Ovary (tissue), 9 donors: ENCODE measurements around the gene TSEN34. TPM values are rescaled to one million over a fixed set of nuclear protein-coding genes. Genes with fewer than 3 reads are reported as not detected.
"Not testable (repeated sequence)": the region's sequence is repeated elsewhere in the genome, so short reads cannot be mapped to it uniquely, and the experiment has no call there.

ENCODE experiments used
- DNase-seq, 5 donors: peaks; one replicate each; pipeline ENCODE4 v3.0.0-alpha.2; 2019 to 2020
- H3K27ac ChIP-seq, 2 donors: fragments of 200-600 bp; one replicate each; pipeline versions ENCODE4 v1.5.1 to v1.8.0; 2019 to 2022
- H3K27me3 ChIP-seq: fragments of 200-600 bp; one replicate; pipeline ENCODE4 v1.8.0; 2022
- H3K36me3 ChIP-seq: fragments of 200-600 bp; sonication (generic); one replicate; pipeline ENCODE4 v1.5.1; 2019
- H3K4me1 ChIP-seq: one replicate; pipeline ENCODE4 v1.8.1; 2013; ENCODE audit warnings: mild to moderate bottlenecking, moderate library complexity; ENCODE audit not compliant: insufficient read depth
- H3K4me3 ChIP-seq: fragments of 200-600 bp; sonication (generic); one replicate; pipeline ENCODE4 v1.5.1; 2017
- H3K9me3 ChIP-seq, 2 donors: fragments of 200-600 bp in 1 of 2; sonication (generic) in 1 of 2; one replicate each; pipeline versions ENCODE4 v1.5.1 to v1.8.1; 2013 to 2019; ENCODE audit warnings: mild to moderate bottlenecking in 1 of 2, moderate library complexity in 1 of 2
- WGBS, 3 donors: extraction: QIAGEN DNeasy Blood & Tissue Kit in 1 of 3; methylation state at CpG; one replicate each; pipeline versions ENCODE4 v1.1.5 to v1.1.7; 2013 to 2017; 5-methylcytosine and 5-hydroxymethylcytosine counted together
- intact Hi-C, 4 donors: fragments of 100-400 bp; cut with DNase I; formaldehyde crosslinking; loops; one replicate each; pipeline versions ENCODE4 v1.11.0 to v1.15.1; 2022 to 2023
- polyA plus RNA-seq, 2 donors: library from polyadenylated mRNA; stranded (reverse); fragments of 200-250 nt in 1 of 2; fragments of 350-450 nt in 1 of 2; fragmentation: Illumina TruSeq in 1 of 2; extraction: RNeasy Lipid Tissue Mini Kit (QIAGEN cat#74804) in 1 of 2; gene quantifications; one replicate each; pipeline ENCODE4 v1.2.3, GENCODE V29; 2013 to 2014
- total RNA-seq, 7 donors: library from RNA; depleted of rRNA in 2 of 7; stranded (reverse); fragments of >200 nt in 2 of 7; fragmentation: NEBNext Ultra II Directional in 3 of 7; extraction: Animal tissue kit (Norgen Biotek cat#: 25700) in 3 of 7; gene quantifications; one replicate each; pipeline versions ENCODE4 v1.1.0 to v1.2.4, GENCODE V29; 2016 to 2023
- donor health status: DM: no; HTN: no; CAD: no; lungs with moderate emphysema.
- donor health status: DM: no; HTN: no; CAD: no.
- donor health status: Bipolar disorder and iron deficiency.
- donor health status: DM: yes; HTN: yes; CAD: no.
- donor health status: DM: no; HTN: no; CAD: no.
- donor health status: DM: yes; HTN: yes; CAD: no.

Gene TSEN34
- total and polyA plus RNA-seq, 9 donors: 12.5 to 98.8 (median 56.2) TPM

- DNase-seq, H3K9me3 ChIP-seq, H3K27ac ChIP-seq, H3K36me3 ChIP-seq, H3K27me3 ChIP-seq, H3K4me1 ChIP-seq, intact Hi-C loops, H3K4me3 ChIP-seq: not testable (repeated sequence)
- 30% methylated on average over 2 of the region's 4 CpGs; no CpG with 5 or more reads in 2 of the 3 donors for WGBS, 3 donors
Measured at GRCh38 chr19:54242234-54242633, 51.1 kb downstream of the TSEN34 start.

GRCh38 chr19:54242646-54243045 lies 51.5 kb downstream of the TSEN34 start, which contains the start of gene LILRA6:
Gene LILRA6 (minus strand): TSS chr19:54242790.
- H3K27ac ChIP-seq, intact Hi-C loops, H3K4me3 ChIP-seq, H3K36me3 ChIP-seq, H3K27me3 ChIP-seq, H3K4me1 ChIP-seq, DNase-seq, H3K9me3 ChIP-seq: not testable (repeated sequence)
- WGBS, 3 donors: 0 to 73% methylated on average over 1 to 2 of the region's 6 CpGs; no CpG with 5 or more reads in 1 of the 3 donors

- H3K27ac ChIP-seq, DNase-seq, H3K4me3 ChIP-seq, H3K27me3 ChIP-seq, intact Hi-C loops, H3K36me3 ChIP-seq, H3K4me1 ChIP-seq, H3K9me3 ChIP-seq: not testable (repeated sequence)
- WGBS, 3 donors: 52% methylated on average over 5 of the region's 8 CpGs; no CpG with 5 or more reads in 2 of the 3 donors
Measured at GRCh38 chr19:54243809-54244208, 52.7 kb downstream of the TSEN34 start.

Other genes starting within 250 kb of the TSEN34 start
- under 1 TPM in 4 of 7 donors, not detected in 3; 0.03 to 0.12 (median 0.08) TPM for gene CACNG8, start 228.4 kb upstream of the TSEN34 start, total RNA-seq
- gene CACNG8, start 228.4 kb upstream of the TSEN34 start, polyA plus RNA-seq: under 1 TPM; 0.06 to 0.13 TPM
- gene CACNG6, start 199.7 kb upstream of the TSEN34 start, total RNA-seq: 1 to 10 TPM in 1 of 7 donors, under 1 TPM in 1, not detected in 5; 0.15 to 3.2 TPM
- not detected for gene CACNG6, start 199.7 kb upstream of the TSEN34 start, polyA plus RNA-seq
- gene VSTM1, start 127.4 kb upstream of the TSEN34 start, total RNA-seq: not detected
- gene VSTM1, start 127.4 kb upstream of the TSEN34 start, polyA plus RNA-seq: not detected
- gene TARM1, start 109.9 kb upstream of the TSEN34 start, total RNA-seq: not detected
- gene TARM1, start 109.9 kb upstream of the TSEN34 start, polyA plus RNA-seq: not detected
- 1 to 10 TPM; 1.4 to 3.8 (median 2.1) TPM for gene OSCAR, start 90.5 kb upstream of the TSEN34 start, total RNA-seq
- 1 to 10 TPM; 1.1 to 1.4 TPM for gene OSCAR, start 90.5 kb upstream of the TSEN34 start, polyA plus RNA-seq
- 100 to 1,000 TPM in 3 of 7 donors, 10 to 100 TPM in 3, 1 to 10 TPM in 1; 6.2 to 110 (median 82.1) TPM for gene NDUFA3, start 88.5 kb upstream of the TSEN34 start, total RNA-seq
- 100 to 1,000 TPM in 1 of 2 donors, 10 to 100 TPM in 1; 58.3 to 110 TPM for gene NDUFA3, start 88.5 kb upstream of the TSEN34 start, polyA plus RNA-seq
- 10 to 100 TPM in 6 of 7 donors, 1 to 10 TPM in 1; 7.6 to 18.3 (median 12.8) TPM for gene TFPT, start 75.7 kb upstream of the TSEN34 start, total RNA-seq
- 10 to 100 TPM in 1 of 2 donors, 1 to 10 TPM in 1; 2.4 to 14.1 TPM for gene TFPT, start 75.7 kb upstream of the TSEN34 start, polyA plus RNA-seq
- gene PRPF31, start 75.6 kb upstream of the TSEN34 start, total RNA-seq: 10 to 100 TPM; 30.0 to 59.5 (median 48.8) TPM
- gene PRPF31, start 75.6 kb upstream of the TSEN34 start, polyA plus RNA-seq: 10 to 100 TPM; 51.1 to 62.2 TPM
- 10 to 100 TPM; 14.4 to 44.8 (median 41.6) TPM for gene CNOT3, start 53.5 kb upstream of the TSEN34 start, total RNA-seq
- gene CNOT3, start 53.5 kb upstream of the TSEN34 start, polyA plus RNA-seq: 10 to 100 TPM; 30.9 to 65.6 TPM
- gene LENG1, start 31.6 kb upstream of the TSEN34 start, total RNA-seq: 10 to 100 TPM in 1 of 7 donors, 1 to 10 TPM in 6; 6.4 to 11.1 (median 8.5) TPM
- gene LENG1, start 31.6 kb upstream of the TSEN34 start, polyA plus RNA-seq: 10 to 100 TPM in 1 of 2 donors, 1 to 10 TPM in 1; 5.2 to 14.0 TPM
- 100 to 1,000 TPM in 1 of 7 donors, 10 to 100 TPM in 1, 1 to 10 TPM in 3, under 1 TPM in 2; 0.45 to 103 (median 6.5) TPM for gene TMC4, start 18.1 kb upstream of the TSEN34 start, total RNA-seq
- under 1 TPM; 0.79 to 0.87 TPM for gene TMC4, start 18.1 kb upstream of the TSEN34 start, polyA plus RNA-seq
- gene MBOAT7, start 1.7 kb upstream of the TSEN34 start, total RNA-seq: 100 to 1,000 TPM in 1 of 7 donors, 10 to 100 TPM in 6; 41.8 to 105 (median 56.8) TPM
- gene MBOAT7, start 1.7 kb upstream of the TSEN34 start, polyA plus RNA-seq: 10 to 100 TPM; 41.0 to 51.3 TPM
- gene RPS9, start 9.6 kb downstream of the TSEN34 start, total RNA-seq: 1,000 to 10,000 TPM; 2,142 to 5,150 (median 2,841) TPM
- 1,000 to 10,000 TPM in 1 of 2 donors, 100 to 1,000 TPM in 1; 386 to 6,488 TPM for gene RPS9, start 9.6 kb downstream of the TSEN34 start, polyA plus RNA-seq
- 1 to 10 TPM in 6 of 7 donors, under 1 TPM in 1; 0.31 to 5.5 (median 2.5) TPM for gene LILRB3, start 31.7 kb downstream of the TSEN34 start, total RNA-seq
- 1 to 10 TPM; 1.7 to 4.9 TPM for gene LILRB3, start 31.7 kb downstream of the TSEN34 start, polyA plus RNA-seq
- gene LILRA6, start 51.5 kb downstream of the TSEN34 start, total RNA-seq: 1 to 10 TPM in 6 of 7 donors, under 1 TPM in 1; 0.69 to 2.7 (median 1.2) TPM
- gene LILRA6, start 51.5 kb downstream of the TSEN34 start, polyA plus RNA-seq: 1 to 10 TPM in 1 of 2 donors, under 1 TPM in 1; 0.61 to 1.7 TPM
- gene LILRB5, start 66.0 kb downstream of the TSEN34 start, total RNA-seq: 1 to 10 TPM; 2.0 to 9.1 (median 3.1) TPM
- 10 to 100 TPM in 1 of 2 donors, 1 to 10 TPM in 1; 1.8 to 10.6 TPM for gene LILRB5, start 66.0 kb downstream of the TSEN34 start, polyA plus RNA-seq
- 10 to 100 TPM in 1 of 7 donors, 1 to 10 TPM in 5, under 1 TPM in 1; 0.24 to 15.1 (median 2.1) TPM for gene LILRB2, start 89.8 kb downstream of the TSEN34 start, total RNA-seq
- gene LILRB2, start 89.8 kb downstream of the TSEN34 start, polyA plus RNA-seq: 1 to 10 TPM; 1.3 to 2.6 TPM
- gene LILRA5, start 121.9 kb downstream of the TSEN34 start, total RNA-seq: 1 to 10 TPM in 2 of 7 donors, under 1 TPM in 4, not detected in 1; 0.33 to 4.6 (median 0.62) TPM
- 1 to 10 TPM in 1 of 2 donors, under 1 TPM in 1; 0.91 to 1.0 TPM for gene LILRA5, start 121.9 kb downstream of the TSEN34 start, polyA plus RNA-seq
- under 1 TPM in 2 of 7 donors, not detected in 5; 0.17 to 0.67 TPM for gene LILRA4, start 147.9 kb downstream of the TSEN34 start, total RNA-seq
- gene LILRA4, start 147.9 kb downstream of the TSEN34 start, polyA plus RNA-seq: under 1 TPM in 1 of 2 donors, not detected in 1; 0.33 TPM
- gene LAIR1, start 173.6 kb downstream of the TSEN34 start, total RNA-seq: 10 to 100 TPM in 2 of 7 donors, 1 to 10 TPM in 5; 4.7 to 22.2 (median 6.9) TPM
- gene LAIR1, start 173.6 kb downstream of the TSEN34 start, polyA plus RNA-seq: 10 to 100 TPM in 1 of 2 donors, 1 to 10 TPM in 1; 4.9 to 21.2 TPM
- 10 to 100 TPM in 1 of 7 donors, 1 to 10 TPM in 5, under 1 TPM in 1; 0.95 to 34.2 (median 7.5) TPM for gene TTYH1, start 224.2 kb downstream of the TSEN34 start, total RNA-seq
- gene TTYH1, start 224.2 kb downstream of the TSEN34 start, polyA plus RNA-seq: 1 to 10 TPM in 1 of 2 donors, under 1 TPM in 1; 0.25 to 1.3 TPM